ENCODE results near the gene KRT86.

KRT86 gene

DNA sequence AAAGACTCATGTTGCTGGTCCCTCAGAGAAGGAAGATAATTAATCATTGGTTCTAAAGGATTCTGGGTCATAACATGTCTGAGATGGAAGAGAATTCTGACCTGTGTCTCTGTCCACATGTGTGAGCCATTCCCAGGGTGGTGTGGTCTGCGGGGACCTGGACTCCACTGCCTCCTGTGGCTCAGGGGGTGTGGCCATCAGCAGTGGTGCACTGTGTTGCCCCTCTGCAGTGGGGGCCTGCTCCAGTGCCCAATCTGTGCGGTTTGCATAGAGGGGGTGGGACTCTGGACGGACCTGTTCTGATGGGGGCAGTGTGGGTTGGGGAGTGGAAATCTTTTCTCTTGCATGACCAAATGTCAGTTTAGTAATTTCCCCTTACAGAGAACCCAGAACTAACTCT lies 79.3 kb downstream of the KRT86 start:
- TF ChIP-seq CTCF (conservative IDR thresholded peaks at IDR 0.05), result no peak
- no peak for TF ChIP-seq ZFX (IDR thresholded peaks at IDR 0.05)
- H3K27ac ChIP-seq, result no peak overlapping the region

DNA sequence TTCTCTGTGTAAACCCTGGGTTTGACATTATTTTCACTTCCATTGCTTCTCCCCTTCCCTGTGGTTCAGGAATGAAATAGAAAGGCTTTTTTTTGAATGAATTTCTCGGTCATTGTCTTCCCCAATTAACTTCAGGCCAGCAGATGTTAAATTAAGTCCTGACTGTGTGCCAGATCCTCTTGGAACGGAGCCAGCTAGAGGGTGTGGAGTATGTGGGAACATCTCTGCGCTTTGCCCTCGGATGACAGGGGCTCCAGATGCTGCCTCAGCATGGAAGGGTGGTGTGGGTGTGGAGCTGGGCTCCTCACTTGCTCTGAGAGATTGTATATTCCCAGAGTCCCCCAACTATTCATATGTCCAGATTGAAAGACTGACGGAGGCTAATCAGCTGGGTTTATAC lies 79.8 kb downstream of the KRT86 start:
- H3K27ac ChIP-seq, result no peak overlapping the region
- TF ChIP-seq ZFX (IDR thresholded peaks at IDR 0.05) (no peak), CTCF (conservative IDR thresholded peaks at IDR 0.05) (no peak)

DNA sequence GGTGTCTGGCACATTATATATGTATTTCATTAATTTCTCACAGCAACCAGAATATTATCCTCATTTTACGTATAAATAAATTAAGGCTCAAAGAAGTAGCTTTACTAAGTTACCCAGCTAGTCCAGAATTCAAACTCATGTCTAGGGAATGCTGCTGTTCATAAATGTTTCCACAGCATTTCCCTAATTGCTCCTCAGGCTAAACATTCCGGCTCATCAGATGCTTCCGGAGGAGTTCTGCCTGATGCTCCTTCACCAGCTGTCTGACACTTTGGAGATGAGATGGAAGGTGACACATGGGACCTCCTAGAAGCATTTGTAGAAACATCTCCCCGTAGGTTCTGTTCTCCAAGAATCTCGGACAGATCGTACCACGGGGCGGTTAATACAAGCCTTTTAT lies 80.7 kb downstream of the KRT86 start:
- no peak overlapping the region for H3K27ac ChIP-seq
- TF ChIP-seq CTCF (conservative IDR thresholded peaks at IDR 0.05), result no peak
- TF ChIP-seq ZFX (IDR thresholded peaks at IDR 0.05), result no peak

DNA sequence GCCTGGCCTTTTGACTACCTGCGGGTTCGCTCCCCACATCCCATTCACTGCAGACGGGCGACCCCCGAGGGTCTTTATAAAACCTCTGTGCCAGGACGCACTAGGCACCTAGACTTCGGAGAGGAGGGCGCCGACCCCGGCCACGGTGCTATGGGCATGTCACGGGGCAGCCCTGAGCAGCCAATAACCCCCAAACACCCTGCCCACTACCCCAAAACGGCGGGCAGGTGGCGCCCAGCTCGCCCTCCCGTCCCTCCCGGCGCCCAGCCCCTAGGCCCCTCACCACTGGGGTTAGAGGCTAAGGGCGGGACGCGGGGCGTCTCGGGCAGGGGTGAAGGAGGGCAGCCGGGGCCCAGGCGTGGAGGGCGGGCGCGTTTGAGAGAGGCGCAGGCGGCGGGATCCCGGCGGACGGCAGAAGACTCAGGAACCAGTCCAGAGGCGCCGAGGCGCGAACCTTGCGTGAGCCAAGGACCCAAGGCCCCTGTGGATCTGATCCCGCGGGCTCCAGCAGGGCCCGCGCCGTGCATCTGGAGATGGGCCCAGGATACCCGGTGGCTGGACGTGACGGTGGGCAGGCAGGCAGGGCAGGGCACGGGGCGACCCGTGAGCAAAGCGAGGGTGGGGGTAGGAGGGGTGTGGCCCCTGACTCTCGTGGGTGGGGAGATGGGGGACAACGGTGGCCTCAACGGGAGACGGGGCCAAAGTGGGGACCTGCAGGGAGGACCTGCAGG lies 81.8 kb downstream of the KRT86 start:
- no peak overlapping the region for H3K27ac ChIP-seq
- no peak for TF ChIP-seq ZFX (IDR thresholded peaks at IDR 0.05)
- TF ChIP-seq CTCF (conservative IDR thresholded peaks at IDR 0.05), result no peak

GRCh38 chr12:52356762-52357580 lies 82.5 kb downstream of the KRT86 start:
- no peak overlapping the region for H3K27ac ChIP-seq
- TF ChIP-seq CTCF (conservative IDR thresholded peaks at IDR 0.05) (no peak), ZFX (IDR thresholded peaks at IDR 0.05) (no peak)

All from C4-2B (cell line).